ENCODE results near the gene DPH2. TPM values are rescaled to one million over a fixed set of nuclear protein-coding genes. Genes with fewer than 3 reads are reported as not detected.

The DPH2 gene
- total RNA-seq, 2 donors from 2014 or later = 21.4 to 31.0 TPM

DNA sequence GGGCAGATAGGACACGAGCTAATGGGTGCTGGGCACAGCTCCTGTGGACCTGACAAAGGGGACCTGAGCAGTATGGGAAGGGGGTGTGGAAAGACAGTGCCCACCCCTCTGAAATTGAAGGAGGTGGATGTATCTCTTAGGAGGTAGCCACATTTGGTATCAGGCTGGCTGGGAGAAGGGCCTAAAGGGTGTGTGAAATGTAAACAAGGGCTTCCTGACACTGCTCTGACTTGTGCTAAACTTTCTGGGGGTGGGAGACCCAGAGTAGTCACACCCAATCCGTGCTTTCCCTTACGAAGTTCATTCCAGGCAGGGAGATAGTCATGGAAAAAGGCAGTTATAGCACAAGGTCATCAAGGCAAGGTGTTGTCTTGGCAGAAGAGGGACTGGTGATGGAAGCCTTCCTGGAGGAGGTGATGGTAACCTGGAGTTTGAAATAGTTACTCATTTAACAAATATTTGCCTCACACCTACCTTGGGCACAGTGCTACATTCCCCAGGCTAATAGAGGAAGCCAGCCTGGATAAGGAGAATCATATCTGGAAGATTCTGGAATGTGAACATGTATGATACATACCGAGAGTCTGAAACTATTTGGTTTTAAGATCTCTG lies 16.3 kb downstream of the DPH2 start:
- Mint-ChIP-seq H3K4me1 (ENCODE audit: low read depth) (no peaks in the 10 kb centered on the region), H3K4me3 (no peak overlapping the region), H3K36me3 (ENCODE audit: insufficient read depth in 2 of 2) (peaks cover 0 to 5% of the 10 kb centered on the region in 2 donors), H3K27ac (no peak overlapping the region), H3K27me3 (ENCODE audit: low read depth) (no peaks in the 10 kb centered on the region), H3K9me3 (no peaks in the 10 kb centered on the region)
- no peak for ATAC-seq (replicated peaks in 1 of 2)
- DNase-seq = no peak

DNA sequence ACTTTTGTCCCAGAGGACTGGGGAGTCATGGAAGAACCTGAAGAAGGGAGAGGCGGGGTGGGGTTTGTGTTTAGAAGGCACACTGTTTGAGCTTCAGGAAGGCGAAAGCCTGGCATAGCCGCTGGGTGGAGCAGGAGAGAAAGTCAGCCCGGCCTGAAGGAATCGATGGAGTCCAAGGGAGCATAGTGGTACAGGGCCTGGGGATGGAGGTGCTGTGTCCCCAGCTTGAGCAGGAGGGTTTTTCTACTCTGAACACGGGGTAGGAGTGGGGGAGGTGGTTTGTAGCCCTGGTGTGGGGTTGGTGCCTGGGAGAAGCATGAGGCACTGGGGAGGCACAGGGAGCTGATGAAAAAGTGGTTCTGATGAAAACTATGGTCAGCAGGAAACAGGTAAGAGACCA lies 16.9 kb downstream of the DPH2 start:
- DNase-seq = no peak
- Mint-ChIP-seq H3K4me3 (no peak overlapping the region), H3K36me3 (ENCODE audit: insufficient read depth in 2 of 2) (peaks cover 0 to 5% of the 10 kb centered on the region in 2 donors), H3K27me3 (ENCODE audit: low read depth) (no peaks in the 10 kb centered on the region), H3K9me3 (no peaks in the 10 kb centered on the region), H3K27ac (no peak overlapping the region), H3K4me1 (ENCODE audit: low read depth) (no peaks in the 10 kb centered on the region)
- ATAC-seq (replicated peaks in 1 of 2) = no peak

DNA sequence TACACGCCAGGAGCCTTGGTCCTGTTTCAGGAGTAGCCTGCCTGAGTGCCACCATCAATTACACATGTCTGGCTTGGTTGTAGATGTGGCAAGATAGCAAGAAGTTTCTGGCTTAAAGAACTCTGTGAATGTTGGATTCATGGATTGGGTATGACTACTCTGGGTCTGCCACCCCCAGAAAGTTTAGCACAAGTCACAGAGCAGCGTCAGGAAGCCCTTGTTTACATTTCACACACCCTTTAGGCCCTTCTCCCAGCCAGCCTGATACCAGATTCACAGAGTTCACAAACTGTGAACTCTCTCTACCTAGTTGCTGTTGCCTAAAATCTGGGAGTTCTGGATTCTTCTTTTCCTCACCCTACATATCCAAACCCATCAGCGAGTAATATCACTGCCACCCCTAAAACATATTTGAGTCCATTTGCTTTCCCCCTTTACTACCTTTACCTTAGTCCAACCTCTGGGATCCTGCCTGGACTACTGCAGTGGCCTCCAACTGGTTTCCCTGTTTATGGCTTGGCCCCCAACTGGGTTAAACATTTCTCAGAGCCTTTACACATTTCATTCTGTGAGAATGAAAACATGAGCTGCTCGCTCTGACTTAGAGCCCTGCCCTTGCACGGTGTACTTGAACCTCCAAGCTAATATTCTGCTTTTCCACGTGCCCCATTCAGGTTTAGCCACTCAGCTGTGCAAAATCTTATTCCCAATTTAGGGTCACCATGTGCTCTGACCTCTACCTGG lies 17.5 kb downstream of the DPH2 start:
- Mint-ChIP-seq H3K4me3 (no peak overlapping the region), H3K27ac (no peak overlapping the region), H3K4me1 (ENCODE audit: low read depth) (peaks cover 5% of the 10 kb centered on the region)

GRCh38 chr1:43990271-43991199 lies 20.7 kb downstream of the DPH2 start:
- Mint-ChIP-seq H3K4me1 (ENCODE audit: low read depth) (peaks cover 14% of the 10 kb centered on the region), H3K9me3 (no peaks in the 10 kb centered on the region), H3K27ac (no peak overlapping the region), H3K4me3 (peak overlapping the region; percentile 91 to 96), H3K36me3 (ENCODE audit: insufficient read depth in 2 of 2) (no peaks in the 10 kb centered on the region), H3K27me3 (ENCODE audit: low read depth) (no peaks in the 10 kb centered on the region)
- ATAC-seq (replicated peaks in 1 of 2) (no peak), DNase-seq (no peak)

More for the DNA sequence above, 17.5 kb downstream of the DPH2 start:
- Mint-ChIP-seq H3K27me3 (ENCODE audit: low read depth) (no peaks in the 10 kb centered on the region), H3K36me3 (ENCODE audit: insufficient read depth in 2 of 2) (peaks cover 0 to 4% of the 10 kb centered on the region in 2 donors), H3K9me3 (no peaks in the 10 kb centered on the region)
- DNase-seq (no peak), ATAC-seq (replicated peaks in 1 of 2) (no peak)

- no peaks in the 10 kb centered on the region for H3K36me3 Mint-ChIP-seq (ENCODE audit: insufficient read depth in 2 of 2)
These were observed 21.3 kb downstream of the DPH2 start for GRCh38 chr1:43991200-43991475.

DNA sequence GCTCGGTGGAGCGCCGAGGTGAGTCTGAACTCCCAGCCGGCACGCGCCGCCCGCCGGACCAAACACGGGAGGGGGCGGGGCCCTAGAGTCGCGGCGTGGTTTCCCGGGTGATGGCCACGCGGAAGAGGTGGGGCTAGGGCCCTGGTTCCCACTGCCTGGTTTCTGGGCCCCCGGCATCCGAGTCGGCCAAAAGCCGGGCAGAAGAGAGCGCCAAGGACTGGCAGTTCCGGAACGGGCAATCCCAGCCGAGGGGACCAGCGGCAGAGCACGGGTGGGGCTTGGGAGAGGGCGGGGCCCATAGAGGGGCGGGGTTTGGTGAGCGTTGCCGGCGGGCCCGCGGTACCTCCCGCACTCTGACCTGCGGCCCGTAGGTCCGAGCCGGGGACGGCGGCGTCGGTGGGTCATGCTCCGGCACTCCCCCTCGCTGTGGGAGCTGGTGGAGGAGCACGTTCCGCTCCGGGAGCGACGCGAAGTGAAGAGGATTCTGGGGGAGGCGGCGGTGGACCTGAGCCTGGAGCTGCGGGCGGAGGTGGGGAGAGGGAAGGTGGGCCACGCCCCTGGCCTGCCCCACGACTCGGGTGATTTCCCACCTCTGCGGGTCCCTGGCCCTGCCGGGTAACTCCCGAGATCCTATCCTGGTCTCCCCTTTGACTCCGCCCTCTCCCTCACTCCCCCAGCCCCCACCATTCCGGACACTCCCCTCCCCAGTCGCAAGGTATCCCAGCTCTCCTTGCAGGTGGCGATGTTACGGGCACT lies 21.8 kb downstream of the DPH2 start, which contains the start of gene CCDC24:
TSS of gene CCDC24 (plus strand) at position 124 of the 756 bp plus-strand sequence. CDS start at position 404, 280 bp downstream.
- no peaks in the 10 kb centered on the region for H3K36me3 Mint-ChIP-seq (ENCODE audit: insufficient read depth in 2 of 2)
- no peak within 1 kb of the TSS for H3K27ac Mint-ChIP-seq
- peaks cover 14% of the 10 kb centered on the region for H3K4me1 Mint-ChIP-seq (ENCODE audit: low read depth)
- peak within 1 kb of the TSS; percentile 91 to 96 for H3K4me3 Mint-ChIP-seq
- ATAC-seq (replicated peaks in 1 of 2) = peak; percentile 86 to 89
- no peaks in the 10 kb centered on the region for H3K27me3 Mint-ChIP-seq (ENCODE audit: low read depth)
- no peaks in the 10 kb centered on the region for H3K9me3 Mint-ChIP-seq
- peak; percentile 82 to 84 for DNase-seq

More at GRCh38 chr1:43991200-43991475, 21.3 kb downstream of the DPH2 start:
- DNase-seq (no peak), ATAC-seq (replicated peaks in 1 of 2) (no peak)
- Mint-ChIP-seq H3K4me3 (peak overlapping the region; percentile 91 to 96), H3K27me3 (ENCODE audit: low read depth) (no peaks in the 10 kb centered on the region), H3K9me3 (no peaks in the 10 kb centered on the region), H3K4me1 (ENCODE audit: low read depth) (peaks cover 14% of the 10 kb centered on the region), H3K27ac (no peak overlapping the region)

GRCh38 chr1:43992232-43992995 lies 22.6 kb downstream of the DPH2 start:
- ATAC-seq (replicated peaks in 1 of 2) (no peak), DNase-seq (no peak)
- Mint-ChIP-seq H3K4me1 (ENCODE audit: low read depth) (peaks cover 14% of the 10 kb centered on the region), H3K9me3 (no peaks in the 10 kb centered on the region), H3K27me3 (ENCODE audit: low read depth) (no peaks in the 10 kb centered on the region), H3K36me3 (ENCODE audit: insufficient read depth in 2 of 2) (no peaks in the 10 kb centered on the region), H3K4me3 (peak overlapping the region; percentile 91 to 96), H3K27ac (no peak overlapping the region)

DNA sequence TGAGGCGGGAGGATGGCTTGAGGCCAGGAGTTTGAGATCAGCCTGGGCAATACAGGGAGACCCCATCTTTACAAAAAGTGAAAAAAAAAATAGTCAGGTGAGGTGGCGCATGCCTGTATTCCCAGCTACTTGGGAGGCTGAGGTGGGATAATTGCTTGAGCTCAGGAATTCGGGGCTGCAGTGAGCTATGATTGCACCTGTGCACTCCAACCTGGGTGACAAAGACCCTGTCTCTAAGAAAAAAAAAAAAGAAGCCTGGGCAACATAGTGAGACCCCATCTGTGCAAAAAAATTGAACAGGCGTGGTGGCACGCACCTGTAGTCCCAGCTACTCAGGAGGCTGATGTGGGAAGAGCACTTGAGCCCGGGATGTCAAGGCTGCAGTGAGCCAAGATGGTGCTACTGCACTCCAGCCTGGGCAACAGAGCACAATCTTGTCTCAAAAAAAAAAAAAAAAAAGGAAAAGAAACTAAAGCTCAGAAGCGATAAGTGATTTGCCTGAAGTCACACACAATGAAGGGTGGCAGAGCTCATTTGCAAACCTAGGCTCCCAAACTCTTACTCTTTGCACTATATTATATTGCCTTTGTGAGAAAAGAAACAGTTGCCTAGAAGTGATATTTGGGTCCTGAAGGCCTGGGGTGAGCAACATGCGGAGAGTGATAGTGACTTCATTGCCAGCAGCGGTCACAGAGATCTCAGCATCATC lies 23.6 kb downstream of the DPH2 start:
- Mint-ChIP-seq H3K27ac (no peak overlapping the region), H3K36me3 (ENCODE audit: insufficient read depth in 2 of 2) (no peaks in the 10 kb centered on the region), H3K4me1 (ENCODE audit: low read depth) (peaks cover 14% of the 10 kb centered on the region), H3K27me3 (ENCODE audit: low read depth) (no peaks in the 10 kb centered on the region), H3K4me3 (no peak overlapping the region), H3K9me3 (no peaks in the 10 kb centered on the region)
- DNase-seq (no peak), ATAC-seq (replicated peaks in 1 of 2) (no peak)

- DNase-seq (no peak), ATAC-seq (replicated peaks in 1 of 2) (no peak)
- H3K9me3 Mint-ChIP-seq = no peaks in the 10 kb centered on the region
- peaks cover 14% of the 10 kb centered on the region for H3K4me1 Mint-ChIP-seq (ENCODE audit: low read depth)
- no peak overlapping the region for H3K27ac Mint-ChIP-seq
- H3K27me3 Mint-ChIP-seq (ENCODE audit: low read depth) = no peaks in the 10 kb centered on the region
- no peak overlapping the region for H3K4me3 Mint-ChIP-seq
- H3K36me3 Mint-ChIP-seq (ENCODE audit: insufficient read depth in 2 of 2) = no peaks in the 10 kb centered on the region
These were observed 24.3 kb downstream of the DPH2 start for GRCh38 chr1:43994071-43994470.

GRCh38 chr1:43994794-43995790 lies 25.3 kb downstream of the DPH2 start:
- no peaks in the 10 kb centered on the region for H3K36me3 Mint-ChIP-seq (ENCODE audit: insufficient read depth in 2 of 2)
- no peaks in the 10 kb centered on the region for H3K27me3 Mint-ChIP-seq (ENCODE audit: low read depth)
- H3K9me3 Mint-ChIP-seq = no peaks in the 10 kb centered on the region
- DNase-seq = peak in 1 of 2 donors; percentile 30
- H3K27ac Mint-ChIP-seq = no peak overlapping the region
- H3K4me3 Mint-ChIP-seq = no peak overlapping the region
- peak; percentile 21 to 25 for ATAC-seq (replicated peaks in 1 of 2)
- peaks cover 14% of the 10 kb centered on the region for H3K4me1 Mint-ChIP-seq (ENCODE audit: low read depth)

Measured in activated T-cell treated with anti-CD3 and anti-CD28 coated beads, Interleukin-2, amount 50 U/mL, for 72 hours (primary cell).